GM12864 (cell line): ENCODE results near the gene SMO.

Experiments used
- DNase-seq: peaks from one replicate; pipeline ENCODE4 v3.0.0-alpha.2; 2011; ENCODE audit warnings: low read depth
- H3K4me3 ChIP-seq: 2 replicates; pipeline ENCODE4 v1.5.1; 2011; ENCODE audit warnings: mild to moderate bottlenecking, low read depth, low read length, control low read depth
- CTCF ChIP-seq: IDR thresholded peaks from 2 replicates; pipeline ENCODE4 v1.5.1; 2011; ENCODE audit warnings: low read depth, mild to moderate bottlenecking, moderate library complexity, low read length, control low read depth, inconsistent platforms; ENCODE audit errors: missing control alignments

SMO gene

GRCh38 chr7:129199406-129199805, 11.0 kb downstream of the SMO start:
- H3K4me3 ChIP-seq = no peak overlapping the region
- TF ChIP-seq CTCF = no peak
- DNase-seq = no peak

GRCh38 chr7:129202058-129202777, 13.8 kb downstream of the SMO start:
- no peak overlapping the region for H3K4me3 ChIP-seq
- no peak for DNase-seq
- TF ChIP-seq CTCF = no peak

GRCh38 chr7:129203050-129203741, 14.8 kb downstream of the SMO start:
- no peak for DNase-seq
- TF ChIP-seq CTCF = no peak
- H3K4me3 ChIP-seq = no peak overlapping the region

- DNase-seq = no peak
- H3K4me3 ChIP-seq = no peak overlapping the region
- no peak for TF ChIP-seq CTCF
These were observed 16.8 kb downstream of the SMO start for GRCh38 chr7:129205126-129205818.

- TF ChIP-seq CTCF = no peak
- no peak for DNase-seq
- H3K4me3 ChIP-seq = no peak overlapping the region
These were observed 17.8 kb downstream of the SMO start for GRCh38 chr7:129205987-129206785.

- no peak for DNase-seq
- H3K4me3 ChIP-seq = no peak overlapping the region
- TF ChIP-seq CTCF = no peak
These were observed 20.2 kb downstream of the SMO start for GRCh38 chr7:129208667-129209066.
